Esophagus muscularis mucosa (tissue), 4 donors: ENCODE data around the gene TRPM8. TPM values are rescaled to one million over a fixed set of nuclear protein-coding genes. Genes with fewer than 3 reads are reported as not detected.
A peak's percentile ranks its signal among the peaks of the same experiment; 100 is the strongest.

Experiments used
- DNase-seq: peaks from one replicate; pipeline ENCODE4 v3.0.0-alpha.2; 2017; ENCODE audit errors: extremely low spot score
- H3K27ac ChIP-seq, 4 donors: fragments of 200-600 bp; sonication (generic); replicated peaks in 1 of 4; 1 replicate in 3 of 4; 2 replicates in 1 of 4; pipeline ENCODE4 v1.5.1; 2016 to 2019; ENCODE audit warnings: mild to moderate bottlenecking in 1 of 4
- H3K27me3 ChIP-seq, 4 donors: fragments of 200-600 bp; sonication (generic); one replicate each; pipeline versions ENCODE4 v1.5.1 to v1.6.0; 2016 to 2019
- H3K36me3 ChIP-seq, 4 donors: fragments of 200-600 bp; sonication (generic); one replicate each; pipeline ENCODE4 v1.5.1; 2016 to 2019
- H3K4me1 ChIP-seq, 4 donors: fragments of 200-600 bp; sonication (generic); one replicate each; pipeline ENCODE4 v1.5.1; 2016 to 2019
- H3K4me3 ChIP-seq, 4 donors: fragments of 200-600 bp; sonication (generic); 1 replicate in 2 of 4; 2 replicates in 2 of 4; pipeline ENCODE4 v1.5.1; 2016 to 2019; ENCODE audit warnings: mild to moderate bottlenecking in 4 of 4, moderate library complexity in 1 of 4
- H3K9me3 ChIP-seq, 4 donors: fragments of 200-600 bp; sonication (generic); 1 replicate in 3 of 4; 2 replicates in 1 of 4; pipeline ENCODE4 v1.5.1; 2016 to 2019
- EP300 ChIP-seq: sonication (generic); formaldehyde crosslinking; IDR thresholded peaks from one replicate; pipeline ENCODE4 v1.6.1; 2017; ENCODE audit warnings: antibody characterized with exemption
- POLR2A ChIP-seq: fragments of 450-650 bp; IDR thresholded peaks from one replicate; pipeline ENCODE4 v1.6.1; 2017; ENCODE audit warnings: antibody characterized with exemption, moderate library complexity, mild to moderate bottlenecking, low read depth
- POLR2AphosphoS5 ChIP-seq, 2 donors: sonication (generic); formaldehyde crosslinking; IDR thresholded peaks; one replicate each; pipeline ENCODE4 v1.6.1; 2017; ENCODE audit warnings: antibody characterized with exemption in 2 of 2
- WGBS: methylation state at CpG from one replicate; pipeline ENCODE4 v1.1.5; 2018; 5-methylcytosine and 5-hydroxymethylcytosine counted together
- intact Hi-C: fragments of 100-400 bp; cut with DNase I; formaldehyde crosslinking; loops from one replicate; pipeline ENCODE4 v1.15.1; 2023
- total RNA-seq, 4 donors: library from RNA; depleted of rRNA; stranded (reverse); fragments of >200 nt; gene quantifications; one replicate each; pipeline versions ENCODE4 v1.1.0 to v1.2.1, GENCODE V29; 2016
- TF ChIP-seq, protein P1 (sequence below), 3 experiments: fragments of 200-600 bp in 2 of 3; fragments of 450-650 bp in 1 of 3; sonication (generic) in 2 of 3; IDR thresholded peaks; one replicate each; pipeline ENCODE4 v1.5.1; 2017 to 2019; ENCODE audit warnings: antibody characterized with exemption in 3 of 3, mild to moderate bottlenecking in 2 of 3, moderate library complexity in 1 of 3

The TRPM8 gene
- total RNA-seq, 4 donors from 2014 or later = not detected

GRCh38 chr2:233996461-233996860, 79.3 kb downstream of the TRPM8 start:
- WGBS = 46% methylated on average over 5 of the region's 5 CpGs
- peaks cover 0 to 42% (median 0%) of the 10 kb centered on the region in 4 donors for H3K27me3 ChIP-seq
- no peak for TF ChIP-seq EP300
- TF ChIP-seq POLR2A = no peak
- TF ChIP-seq, protein P1, sequence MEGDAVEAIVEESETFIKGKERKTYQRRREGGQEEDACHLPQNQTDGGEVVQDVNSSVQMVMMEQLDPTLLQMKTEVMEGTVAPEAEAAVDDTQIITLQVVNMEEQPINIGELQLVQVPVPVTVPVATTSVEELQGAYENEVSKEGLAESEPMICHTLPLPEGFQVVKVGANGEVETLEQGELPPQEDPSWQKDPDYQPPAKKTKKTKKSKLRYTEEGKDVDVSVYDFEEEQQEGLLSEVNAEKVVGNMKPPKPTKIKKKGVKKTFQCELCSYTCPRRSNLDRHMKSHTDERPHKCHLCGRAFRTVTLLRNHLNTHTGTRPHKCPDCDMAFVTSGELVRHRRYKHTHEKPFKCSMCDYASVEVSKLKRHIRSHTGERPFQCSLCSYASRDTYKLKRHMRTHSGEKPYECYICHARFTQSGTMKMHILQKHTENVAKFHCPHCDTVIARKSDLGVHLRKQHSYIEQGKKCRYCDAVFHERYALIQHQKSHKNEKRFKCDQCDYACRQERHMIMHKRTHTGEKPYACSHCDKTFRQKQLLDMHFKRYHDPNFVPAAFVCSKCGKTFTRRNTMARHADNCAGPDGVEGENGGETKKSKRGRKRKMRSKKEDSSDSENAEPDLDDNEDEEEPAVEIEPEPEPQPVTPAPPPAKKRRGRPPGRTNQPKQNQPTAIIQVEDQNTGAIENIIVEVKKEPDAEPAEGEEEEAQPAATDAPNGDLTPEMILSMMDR (IDR thresholded peaks at IDR 0.05) = no peak
- no peak for TF ChIP-seq POLR2AphosphoS5 (IDR thresholded peaks at IDR 0.05)
- no peak overlapping the region for H3K27ac ChIP-seq
- no peaks in the 10 kb centered on the region for H3K36me3 ChIP-seq
- DNase-seq = no peak
- H3K9me3 ChIP-seq = no peaks in the 10 kb centered on the region
- intact Hi-C loops = no loop called here
- no peaks in the 10 kb centered on the region for H3K4me1 ChIP-seq
- no peak overlapping the region for H3K4me3 ChIP-seq

DNA sequence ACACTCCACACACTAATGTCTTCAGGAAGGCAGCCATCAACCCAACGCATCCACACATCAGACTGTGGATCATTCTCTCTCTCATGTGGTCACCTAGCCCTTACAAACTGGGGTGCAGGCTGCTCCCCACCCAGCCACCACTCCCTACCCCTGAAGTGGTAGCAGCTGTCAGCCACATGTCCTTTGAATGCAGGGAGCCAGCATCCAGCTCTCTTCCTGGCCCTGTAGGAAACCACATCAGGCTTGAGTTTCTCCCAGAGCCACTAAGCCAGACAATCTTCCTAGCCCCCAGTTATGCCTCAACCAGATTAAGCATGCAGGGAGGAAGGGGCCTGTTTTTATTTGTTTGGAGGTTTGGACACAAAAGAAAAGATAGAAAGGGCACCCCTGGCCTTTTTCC, 80.5 kb downstream of the TRPM8 start:
- Histone ChIP-seq H3K9me3 (no peaks in the 10 kb centered on the region), H3K4me3 (no peak overlapping the region), H3K36me3 (no peaks in the 10 kb centered on the region), H3K27me3 (peaks cover 0 to 47% (median 0%) of the 10 kb centered on the region in 4 donors), H3K27ac (no peak overlapping the region), H3K4me1 (no peaks in the 10 kb centered on the region)
- TF ChIP-seq POLR2AphosphoS5 (IDR thresholded peaks at IDR 0.05) = no peak
- TF ChIP-seq EP300 = no peak
- TF ChIP-seq, protein P1 (IDR thresholded peaks at IDR 0.05) = no peak
- TF ChIP-seq POLR2A = no peak
- intact Hi-C loops = no loop called here
- WGBS = 100% methylated on average over 1 of the region's 1 CpG
- DNase-seq = peak; percentile 62

GRCh38 chr2:233999182-233999581, 82.0 kb downstream of the TRPM8 start:
- DNase-seq = no peak
- 84% methylated on average over 5 of the region's 10 CpGs for WGBS

GRCh38 chr2:234001380-234002160, 84.4 kb downstream of the TRPM8 start:
- intact Hi-C loops = no loop called here
- H3K27ac ChIP-seq = no peak overlapping the region
- peaks cover 0 to 35% (median 0%) of the 10 kb centered on the region in 4 donors for H3K27me3 ChIP-seq
- peak; percentile 82 for DNase-seq
- no peaks in the 10 kb centered on the region for H3K4me1 ChIP-seq
- H3K36me3 ChIP-seq = no peaks in the 10 kb centered on the region
- WGBS = 85% methylated on average over 8 of the region's 8 CpGs
- no peaks in the 10 kb centered on the region for H3K9me3 ChIP-seq
- TF ChIP-seq, protein P1 (IDR thresholded peaks at IDR 0.05) = no peak
- TF ChIP-seq EP300 (no peak), POLR2A (no peak), POLR2AphosphoS5 (IDR thresholded peaks at IDR 0.05) (no peak)
- H3K4me3 ChIP-seq = no peak overlapping the region

More at GRCh38 chr2:233999182-233999581, 82.0 kb downstream of the TRPM8 start:
- peaks cover 0 to 35% (median 0%) of the 10 kb centered on the region in 4 donors for H3K27me3 ChIP-seq
- H3K4me3 ChIP-seq = no peak overlapping the region
- no peaks in the 10 kb centered on the region for H3K9me3 ChIP-seq
- H3K27ac ChIP-seq = no peak overlapping the region
- TF ChIP-seq POLR2AphosphoS5 (IDR thresholded peaks at IDR 0.05) (no peak), POLR2A (no peak), EP300 (no peak)
- TF ChIP-seq, protein P1 (IDR thresholded peaks at IDR 0.05) = no peak
- no peaks in the 10 kb centered on the region for H3K36me3 ChIP-seq
- H3K4me1 ChIP-seq = no peaks in the 10 kb centered on the region
- intact Hi-C loops = no loop called here
